Activated CD4-positive, alpha-beta T cell treated with anti-CD3 and anti-CD28 coated beads for 1 hour (primary cell): ENCODE data around the gene ZC3H7B.
"Not testable (repeated sequence)": the region's sequence is repeated elsewhere in the genome, so short reads cannot be mapped to it uniquely, and the experiment has no call there.

Experiments
- DNase-seq: peaks from one replicate; pipeline ENCODE4 v3.0.0-alpha.2; 2020

ZC3H7B gene, protein sequence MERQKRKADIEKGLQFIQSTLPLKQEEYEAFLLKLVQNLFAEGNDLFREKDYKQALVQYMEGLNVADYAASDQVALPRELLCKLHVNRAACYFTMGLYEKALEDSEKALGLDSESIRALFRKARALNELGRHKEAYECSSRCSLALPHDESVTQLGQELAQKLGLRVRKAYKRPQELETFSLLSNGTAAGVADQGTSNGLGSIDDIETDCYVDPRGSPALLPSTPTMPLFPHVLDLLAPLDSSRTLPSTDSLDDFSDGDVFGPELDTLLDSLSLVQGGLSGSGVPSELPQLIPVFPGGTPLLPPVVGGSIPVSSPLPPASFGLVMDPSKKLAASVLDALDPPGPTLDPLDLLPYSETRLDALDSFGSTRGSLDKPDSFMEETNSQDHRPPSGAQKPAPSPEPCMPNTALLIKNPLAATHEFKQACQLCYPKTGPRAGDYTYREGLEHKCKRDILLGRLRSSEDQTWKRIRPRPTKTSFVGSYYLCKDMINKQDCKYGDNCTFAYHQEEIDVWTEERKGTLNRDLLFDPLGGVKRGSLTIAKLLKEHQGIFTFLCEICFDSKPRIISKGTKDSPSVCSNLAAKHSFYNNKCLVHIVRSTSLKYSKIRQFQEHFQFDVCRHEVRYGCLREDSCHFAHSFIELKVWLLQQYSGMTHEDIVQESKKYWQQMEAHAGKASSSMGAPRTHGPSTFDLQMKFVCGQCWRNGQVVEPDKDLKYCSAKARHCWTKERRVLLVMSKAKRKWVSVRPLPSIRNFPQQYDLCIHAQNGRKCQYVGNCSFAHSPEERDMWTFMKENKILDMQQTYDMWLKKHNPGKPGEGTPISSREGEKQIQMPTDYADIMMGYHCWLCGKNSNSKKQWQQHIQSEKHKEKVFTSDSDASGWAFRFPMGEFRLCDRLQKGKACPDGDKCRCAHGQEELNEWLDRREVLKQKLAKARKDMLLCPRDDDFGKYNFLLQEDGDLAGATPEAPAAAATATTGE

DNA sequence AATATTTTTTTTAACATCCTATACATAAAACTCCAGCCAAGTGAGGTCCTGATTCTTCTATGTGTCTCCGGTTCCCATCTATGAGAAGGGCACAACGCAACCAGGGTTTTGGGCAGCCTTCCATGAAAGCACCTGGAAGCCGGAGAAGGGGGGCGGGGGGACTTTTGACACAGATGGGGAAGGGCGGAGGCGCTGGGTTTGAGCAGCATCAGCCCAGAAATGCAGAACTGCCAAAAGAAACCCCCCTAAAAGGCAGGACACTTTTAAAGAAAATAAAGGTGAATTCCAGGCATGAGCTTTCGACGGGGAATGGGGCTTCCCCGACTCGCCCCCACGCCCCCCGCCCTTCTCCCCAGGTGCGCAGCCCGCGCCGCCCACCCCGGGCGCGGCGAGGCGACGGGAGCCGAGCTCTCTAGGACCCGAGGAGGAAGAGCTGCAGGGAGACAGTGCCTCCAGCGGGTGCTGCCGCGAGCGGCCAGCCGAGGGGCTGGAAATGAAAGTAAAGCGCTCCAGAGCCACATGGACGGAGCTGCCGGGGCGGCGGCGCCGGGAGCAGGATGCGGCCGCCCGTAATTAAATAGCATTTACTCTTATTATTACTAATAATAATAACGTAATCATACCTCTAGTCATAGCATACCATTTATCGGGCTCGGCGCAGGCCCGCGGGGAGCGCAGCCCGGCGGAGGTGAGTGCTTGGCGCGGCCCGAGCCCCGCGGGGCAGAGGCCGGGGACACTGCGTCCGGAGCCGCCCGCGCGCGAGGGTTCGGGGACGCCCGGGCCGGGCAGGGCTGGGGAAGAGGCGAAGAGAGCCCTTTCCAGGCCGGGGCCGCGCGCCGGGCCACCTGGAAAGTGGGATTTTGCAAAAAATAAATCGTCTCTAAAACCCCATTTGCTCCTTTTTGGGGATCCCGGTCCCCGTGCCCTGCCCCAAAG lies at the start of gene ZC3H7B:
Gene ZC3H7B, plus strand, starts transcription at position 441 of the 936 bp plus-strand sequence. CDS start 19,136 bp downstream, outside the sequence.
- peak; percentile 75 for DNase-seq

- no peak for DNase-seq
Observed at GRCh38 chr22:41252365-41252764, 49.0 kb upstream of the ZC3H7B start.

GRCh38 chr22:41254230-41254629 lies 47.1 kb upstream of the ZC3H7B start:
- DNase-seq: no peak

DNA sequence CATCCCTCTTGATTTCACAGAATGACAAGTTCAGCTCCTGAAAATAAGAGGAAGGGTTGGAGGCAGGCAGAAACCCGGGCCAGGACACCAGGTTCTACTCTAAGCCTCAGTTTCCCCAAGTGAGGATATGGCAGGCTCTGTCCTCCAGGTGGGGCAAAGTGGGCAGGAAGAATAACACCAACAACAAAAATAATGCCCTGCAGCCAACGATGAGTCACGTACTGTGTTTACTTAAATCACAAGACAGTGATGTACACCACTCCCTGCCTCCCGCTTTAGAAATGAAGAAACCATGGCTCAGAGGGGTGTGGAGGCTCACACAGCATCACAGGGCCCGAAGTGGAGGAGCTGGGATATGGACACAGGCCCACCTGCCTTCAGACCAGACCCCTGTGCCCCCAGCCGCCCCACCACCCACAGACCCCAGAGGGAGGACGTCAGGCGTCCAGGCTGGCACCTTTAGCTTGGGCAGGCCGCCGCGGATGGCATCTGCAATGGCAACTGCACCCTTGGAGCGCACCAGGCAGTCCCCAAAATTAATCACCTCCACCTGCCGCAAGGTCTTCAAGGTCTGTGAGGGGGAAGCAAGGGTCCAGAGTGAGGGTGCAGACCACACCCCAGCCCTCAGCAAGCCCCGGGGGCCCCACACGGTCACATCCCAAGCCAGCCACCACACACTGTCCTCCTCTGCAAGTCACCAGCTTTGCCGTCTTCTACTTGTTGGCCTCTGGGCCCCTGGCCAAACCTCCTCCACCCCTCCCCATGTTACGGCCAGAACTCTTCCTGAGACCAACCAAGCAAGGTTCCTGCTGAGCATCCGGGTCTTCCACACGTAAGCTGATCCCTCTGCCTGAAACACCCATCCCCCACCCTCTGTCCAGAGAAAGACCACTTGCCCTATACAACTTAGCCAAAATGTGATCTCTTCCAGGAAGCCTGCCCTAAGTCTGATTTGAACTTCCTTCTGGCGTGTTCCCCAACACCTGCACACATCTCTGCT lies 44.8 kb upstream of the ZC3H7B start:
- DNase-seq: no peak

DNA sequence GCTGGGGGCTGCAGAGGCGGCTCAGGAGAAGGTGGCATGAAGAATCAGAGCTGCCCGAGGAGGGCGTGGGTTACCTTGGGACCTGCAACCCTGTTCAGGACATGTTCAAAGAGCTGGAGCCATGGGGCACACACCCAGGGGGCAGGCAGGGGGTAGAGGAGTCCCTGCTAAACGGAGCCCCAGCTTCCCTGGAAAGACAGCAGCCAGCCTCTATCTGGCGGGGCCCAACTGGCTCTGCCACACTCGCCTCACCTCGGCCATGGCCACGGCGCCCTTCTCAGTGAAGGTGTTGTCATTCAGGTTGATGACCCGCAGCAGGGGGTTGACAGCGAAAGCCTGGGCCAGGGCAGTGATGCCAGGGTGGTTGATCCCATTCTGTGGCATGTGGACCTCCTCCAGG lies 43.6 kb upstream of the ZC3H7B start:
- DNase-seq: no peak

- not testable (repeated sequence) for DNase-seq
Observed at GRCh38 chr22:41259756-41260155, 41.6 kb upstream of the ZC3H7B start.

GRCh38 chr22:41260871-41261270 lies 40.5 kb upstream of the ZC3H7B start:
- DNase-seq: no peak

GRCh38 chr22:41261541-41262249 lies 39.6 kb upstream of the ZC3H7B start:
- DNase-seq: no peak

DNA sequence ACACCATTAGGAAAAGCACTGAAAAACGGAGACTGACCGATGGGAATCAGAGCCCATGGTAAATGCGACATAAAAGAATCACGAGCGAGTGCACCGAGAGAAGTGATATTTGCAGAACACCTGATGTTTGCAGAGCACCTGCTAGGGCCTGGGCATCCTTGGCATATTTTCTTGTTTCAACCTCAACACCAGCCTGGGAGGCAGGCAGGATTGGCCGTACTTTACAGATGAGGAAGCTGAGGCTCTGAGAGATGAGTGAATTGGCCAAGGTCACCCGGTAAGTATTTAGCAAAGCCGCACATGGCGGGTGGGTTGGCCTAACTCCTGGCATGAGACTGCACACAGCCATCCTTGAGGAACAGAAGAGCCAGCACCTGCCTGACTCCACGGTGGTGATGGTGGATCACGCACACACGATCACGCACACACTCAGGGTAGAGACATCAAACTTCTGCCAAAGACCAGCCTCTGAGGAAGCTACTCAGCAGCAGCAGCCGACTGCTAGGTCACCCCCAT lies 39.0 kb upstream of the ZC3H7B start:
- no peak for DNase-seq

GRCh38 chr22:41263704-41264103 lies 37.6 kb upstream of the ZC3H7B start:
- DNase-seq: no peak

DNA sequence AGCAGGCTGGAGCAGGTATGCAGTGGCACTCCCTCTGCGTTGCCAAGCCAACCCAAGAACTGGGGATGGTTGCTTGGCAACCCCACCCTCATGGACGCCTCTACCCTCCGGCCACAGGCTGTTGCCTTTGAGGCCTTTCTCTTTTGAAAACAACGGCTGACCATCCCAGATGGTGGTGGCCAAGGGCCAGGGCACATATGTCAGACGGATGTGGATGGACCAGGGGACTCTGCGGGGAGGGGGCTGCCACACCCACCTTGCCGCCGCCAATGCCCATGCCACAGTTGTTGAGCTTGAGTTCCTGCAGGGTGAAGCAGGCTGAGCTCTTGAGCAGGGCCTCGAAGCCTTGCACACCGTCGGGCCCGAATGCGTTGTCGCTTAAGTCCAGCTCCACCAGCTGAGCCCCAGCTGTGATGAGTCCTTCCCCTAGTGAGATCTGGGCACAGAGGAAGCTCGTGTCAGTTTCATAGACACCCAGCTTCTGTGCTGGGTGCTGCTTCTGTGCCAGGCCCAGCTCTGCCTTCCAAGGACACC lies 36.9 kb upstream of the ZC3H7B start:
- no peak for DNase-seq

DNA sequence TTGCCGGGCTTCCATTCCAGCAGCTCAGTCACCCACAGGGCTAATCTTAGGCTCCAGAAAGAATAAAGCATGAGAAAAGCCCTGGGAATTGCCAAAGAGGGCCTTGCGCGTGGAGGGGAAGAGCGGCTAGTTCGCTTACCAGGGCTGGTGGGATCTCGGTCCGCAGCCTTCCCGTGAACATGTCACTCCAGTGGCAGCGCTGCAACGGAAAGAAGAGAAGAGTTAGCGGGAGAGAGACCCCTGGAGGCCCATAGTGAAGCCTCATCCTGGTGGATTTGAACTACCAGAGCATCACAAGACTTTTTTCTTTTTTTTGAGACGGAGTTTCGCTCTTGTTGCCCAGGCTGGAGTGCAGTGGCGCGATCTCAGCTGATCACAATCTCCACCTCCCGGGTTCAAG lies 33.4 kb upstream of the ZC3H7B start:
- DNase-seq: no peak

DNA sequence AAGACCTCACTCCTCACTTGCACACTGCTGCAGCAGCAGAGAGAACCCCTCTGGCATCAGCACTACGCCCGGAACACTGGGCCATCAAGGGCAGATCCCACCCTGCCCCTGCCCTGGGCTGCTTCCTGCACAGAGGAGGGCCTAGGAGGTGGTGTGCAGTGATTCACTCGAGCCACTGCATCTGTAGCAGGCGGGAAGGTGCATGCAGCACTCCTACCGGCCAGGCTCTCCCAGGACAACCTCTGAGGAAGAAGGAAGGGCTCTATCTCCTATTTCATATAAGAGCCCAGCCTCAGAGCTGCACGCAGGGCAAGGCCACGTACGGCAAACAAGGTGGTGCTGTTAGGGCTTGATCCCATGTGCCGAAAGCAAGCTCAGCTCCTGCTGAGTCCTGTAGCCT lies 29.5 kb upstream of the ZC3H7B start:
- no peak for DNase-seq

- no peak for DNase-seq
Observed at GRCh38 chr22:41273128-41273527, 28.2 kb upstream of the ZC3H7B start.

DNA sequence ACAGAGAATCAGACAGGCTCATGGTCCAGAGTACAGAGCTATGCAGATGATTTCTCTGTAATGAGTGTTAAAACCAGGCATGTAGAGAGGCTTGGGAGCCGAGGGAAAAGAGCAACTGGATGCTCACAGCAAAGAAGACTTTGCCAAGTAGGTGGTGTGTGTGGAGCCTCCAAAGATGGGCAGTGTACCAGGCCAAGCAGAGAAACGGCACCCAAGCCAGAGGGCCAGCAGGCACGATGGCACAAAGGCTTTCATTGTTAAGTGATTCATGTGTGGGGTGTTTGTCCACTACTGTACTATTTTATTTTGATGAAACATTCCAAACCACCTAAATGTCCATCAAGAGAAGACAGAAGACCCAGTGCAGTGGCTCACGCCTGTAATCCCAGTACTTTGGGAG lies 26.5 kb upstream of the ZC3H7B start:
- DNase-seq: no peak

DNA sequence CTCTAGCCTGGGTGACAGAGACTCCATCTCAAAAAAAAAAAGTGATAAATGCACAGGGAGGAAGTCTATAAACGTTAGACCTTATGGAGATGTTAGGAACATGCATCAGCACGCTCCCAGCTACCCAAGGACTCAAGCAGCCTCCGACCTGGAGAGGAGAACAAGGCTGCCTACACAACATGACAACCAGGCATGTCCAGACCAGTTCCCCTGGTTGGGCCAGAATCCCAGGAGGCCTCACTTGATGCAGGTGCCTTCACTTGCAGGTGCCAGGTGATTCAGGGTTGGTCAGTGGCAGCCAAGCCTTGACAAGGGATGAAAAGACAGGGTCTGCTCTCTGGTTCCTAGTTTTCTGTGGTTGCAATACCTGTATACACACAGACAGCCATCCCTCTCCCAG lies 21.3 kb upstream of the ZC3H7B start:
- DNase-seq: no peak

GRCh38 chr22:41280854-41281253 lies 20.5 kb upstream of the ZC3H7B start:
- DNase-seq: no peak

DNA sequence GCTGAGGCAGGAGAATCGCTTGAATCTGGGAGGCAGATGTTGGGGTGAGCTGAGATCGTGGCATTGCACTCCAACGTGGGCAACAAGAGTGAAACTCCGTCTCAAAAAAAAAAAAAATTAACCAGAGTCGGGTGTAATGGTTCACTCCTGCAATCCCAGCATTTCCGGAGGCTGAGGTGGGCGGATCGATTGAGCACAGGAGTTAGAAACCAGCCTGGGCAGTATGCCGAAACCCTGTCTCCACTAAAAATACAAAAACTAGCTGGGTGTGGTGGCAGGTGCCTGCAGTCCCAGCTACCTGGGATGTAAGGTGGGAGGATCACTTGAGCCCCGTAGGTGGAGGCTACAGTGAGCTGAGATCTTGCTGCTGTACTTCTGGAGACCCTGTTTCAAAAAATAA lies 16.9 kb upstream of the ZC3H7B start:
- no peak for DNase-seq

DNA sequence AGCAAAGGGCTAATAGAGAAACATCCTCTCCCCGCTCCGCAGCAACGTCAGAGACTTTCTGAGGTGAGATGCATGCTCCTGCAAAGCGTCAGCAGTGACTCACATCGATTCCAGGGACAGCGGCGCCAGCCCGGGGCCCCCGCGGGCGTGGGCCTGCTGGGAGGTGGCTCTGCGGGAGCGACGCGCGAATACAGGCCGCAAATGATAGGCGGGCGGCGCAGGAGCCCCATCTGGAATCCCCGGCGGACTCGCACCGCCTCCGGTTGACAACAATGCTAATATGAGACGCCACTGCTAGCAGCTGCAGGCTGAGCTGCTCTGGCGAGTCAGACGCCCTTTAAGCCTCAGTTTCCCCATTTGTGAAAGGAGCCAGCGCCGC lies 15.9 kb upstream of the ZC3H7B start:
- DNase-seq: peak; percentile 75
